GDM1 (cell line): ENCODE results near the gene PLD1.
"Not testable (repeated sequence)": the region's sequence is repeated elsewhere in the genome, so short reads cannot be mapped to it uniquely, and the experiment has no call there.

Source experiments
- DNase-seq: peaks from one replicate; lab custom pipeline; 2025; lab: John Stamatoyannopoulos, UW

Gene PLD1

DNA sequence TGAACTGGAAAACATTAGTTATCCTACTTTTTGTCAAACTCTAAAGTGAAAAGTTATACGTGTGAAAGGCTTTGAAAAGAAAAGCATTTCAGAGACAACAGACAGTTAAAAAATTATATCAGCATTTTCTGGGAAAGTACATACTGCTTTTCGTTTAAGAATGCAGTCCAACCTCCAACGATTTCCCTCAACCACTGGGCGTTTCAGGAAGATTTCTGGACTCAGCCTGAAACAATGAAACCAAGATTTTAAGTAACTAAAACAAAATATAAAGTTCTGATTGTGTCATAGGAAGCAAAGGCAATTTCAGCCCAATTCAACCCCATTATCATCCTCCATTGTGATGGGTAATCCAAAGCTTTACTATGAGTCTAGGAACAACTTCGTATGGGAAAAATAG is 110.7 kb downstream of the PLD1 start:
- DNase-seq = no peak

DNA sequence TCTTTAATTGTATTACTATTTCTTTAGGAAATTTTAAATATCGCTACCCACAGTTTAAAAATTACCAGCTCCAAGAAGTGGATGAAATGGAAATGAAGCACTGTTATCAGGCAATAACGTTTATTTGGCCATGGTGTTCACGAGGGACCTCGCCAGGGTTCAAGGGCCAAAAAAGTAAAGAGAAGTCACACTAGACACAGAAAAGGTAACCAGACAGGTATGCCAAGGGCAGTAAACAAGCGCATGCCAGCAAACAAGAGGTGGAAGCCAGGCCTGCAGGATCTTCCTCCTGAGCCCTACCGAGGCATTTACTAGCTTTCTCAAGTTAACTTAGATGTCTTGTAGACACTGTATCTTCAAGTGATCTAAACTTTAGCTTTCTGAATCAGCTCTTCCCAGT is 113.5 kb downstream of the PLD1 start:
- no peak for DNase-seq

DNA sequence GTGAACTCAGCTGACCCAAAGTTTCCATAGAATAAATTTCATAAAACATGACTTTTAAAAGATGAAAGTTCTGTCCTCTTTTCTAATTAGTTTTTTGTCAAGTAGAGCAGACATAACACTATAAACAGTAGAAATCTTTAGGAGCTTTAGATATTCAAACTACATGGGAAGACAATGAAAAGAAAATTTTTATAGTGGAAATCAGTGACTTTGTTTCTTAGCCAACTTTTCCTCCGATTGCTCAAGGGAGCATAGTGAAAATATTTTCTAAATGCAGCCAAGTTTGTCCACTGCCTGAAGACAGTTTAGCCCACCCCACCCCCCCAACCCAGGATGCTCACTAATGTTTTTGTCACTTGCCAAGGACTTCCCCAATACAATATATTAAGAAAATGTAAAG is 114.9 kb downstream of the PLD1 start:
- DNase-seq = no peak

DNA sequence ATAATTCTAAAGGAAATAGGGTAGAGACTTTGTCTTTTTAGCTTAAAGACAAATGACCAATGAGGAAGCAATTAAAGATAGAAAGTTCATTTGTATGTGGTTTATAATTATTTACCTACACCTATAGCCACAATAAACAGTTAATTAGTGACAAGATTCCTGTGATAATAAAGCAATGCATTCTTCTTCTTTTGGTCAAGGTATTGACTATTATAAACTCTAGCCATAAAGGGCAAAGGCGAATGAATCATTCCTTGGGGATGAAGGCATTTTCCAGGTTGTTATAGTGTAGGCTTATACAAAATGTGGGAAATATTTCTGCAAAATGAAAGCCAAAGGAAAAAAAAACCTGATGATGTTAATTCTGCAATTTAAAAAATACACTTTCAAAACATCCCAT is 115.4 kb downstream of the PLD1 start:
- DNase-seq = no peak

DNA sequence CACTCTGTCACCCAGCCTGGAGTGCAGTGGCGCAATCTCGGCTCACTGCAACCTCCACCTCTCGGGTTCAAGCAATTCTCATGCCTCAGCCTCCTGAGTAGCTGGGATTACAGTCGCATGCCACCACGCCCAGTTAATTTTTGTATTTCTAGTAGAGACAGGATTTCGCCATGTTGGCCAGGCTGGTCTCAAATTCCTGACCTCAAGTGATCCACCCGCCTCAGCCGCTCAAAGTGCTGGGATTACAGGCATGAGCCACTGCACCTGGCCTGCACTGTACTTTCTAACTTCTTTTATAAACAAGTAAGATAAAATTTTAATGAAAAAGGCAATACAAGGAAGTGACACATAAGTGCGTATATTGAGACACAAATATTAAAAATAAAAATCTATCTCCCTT is 117.7 kb downstream of the PLD1 start:
- DNase-seq = not testable (repeated sequence)

DNA sequence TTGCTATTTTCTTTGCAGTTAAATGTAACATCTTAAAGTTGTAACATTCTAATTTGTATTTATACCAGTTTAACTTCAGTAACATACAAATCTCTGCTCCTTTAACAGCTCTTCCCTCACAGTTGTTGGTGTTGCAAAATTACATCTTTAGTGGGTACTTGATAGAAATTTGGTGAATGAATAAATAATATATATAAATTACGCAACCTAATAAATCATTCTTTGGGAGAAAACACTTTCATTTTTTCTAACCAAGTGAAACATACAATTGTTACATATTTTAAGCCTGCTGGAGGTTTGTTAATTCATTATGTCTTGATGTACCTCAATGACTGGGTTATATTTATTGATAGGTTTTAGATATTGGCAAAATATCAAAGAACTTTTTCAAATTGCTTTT is 118.8 kb downstream of the PLD1 start:
- DNase-seq = no peak

DNA sequence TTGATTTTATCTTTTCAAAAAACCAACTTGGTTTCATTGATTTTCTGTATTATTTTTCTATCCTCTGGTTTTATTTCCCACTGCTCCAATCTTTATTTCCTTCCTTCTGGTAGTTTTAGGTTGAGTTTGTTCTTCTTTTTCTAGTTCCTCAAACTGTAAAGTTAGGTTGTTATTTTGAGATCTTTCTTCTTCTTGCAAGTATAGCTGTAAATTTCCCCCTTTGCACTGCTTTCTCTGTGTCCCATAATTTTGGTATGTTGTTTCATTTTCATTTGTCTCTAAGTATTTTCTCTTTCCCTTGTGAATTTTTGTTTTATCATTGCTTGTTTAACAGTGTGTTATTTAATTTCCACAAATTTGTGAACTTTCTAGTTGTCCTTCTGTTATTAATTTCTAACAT is 120.0 kb downstream of the PLD1 start:
- DNase-seq = no peak

DNA sequence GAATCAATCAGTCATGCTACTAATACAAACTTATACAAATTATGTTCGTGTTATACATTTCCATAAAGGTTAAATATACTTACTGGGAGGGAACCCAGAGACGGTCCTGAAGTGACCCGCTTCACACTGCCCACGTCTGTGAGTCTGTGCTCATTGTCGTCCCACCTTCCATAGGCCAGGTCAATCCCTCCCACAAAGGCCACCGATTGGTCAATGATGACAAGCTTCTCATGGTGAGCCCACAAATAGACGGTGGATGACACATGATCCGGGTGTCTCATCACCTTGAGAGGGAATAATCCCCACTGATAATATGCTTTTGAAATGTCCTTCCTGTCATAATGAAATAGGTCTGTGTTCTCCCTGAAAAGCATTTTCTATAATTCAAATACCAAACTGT is 121.7 kb downstream of the PLD1 start:
- no peak for DNase-seq

DNA sequence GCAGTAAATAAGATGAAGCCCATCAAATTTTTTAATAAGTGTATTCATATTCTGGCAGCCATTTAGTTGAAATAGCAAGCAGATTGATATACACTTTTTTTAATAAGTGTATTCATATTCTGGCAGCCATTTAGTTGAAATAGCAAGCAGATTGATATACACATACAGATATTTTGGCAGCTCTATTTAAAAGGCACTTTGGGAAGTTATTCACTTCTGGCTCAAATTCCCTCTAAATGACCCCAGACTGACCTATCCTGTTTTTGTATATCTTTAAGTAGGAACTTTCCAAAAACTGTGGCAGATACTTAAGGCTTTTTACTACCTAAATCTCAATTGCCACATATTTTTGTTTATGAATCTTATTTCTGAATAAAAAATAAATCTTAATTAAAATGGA is 122.3 kb downstream of the PLD1 start:
- no peak for DNase-seq

DNA sequence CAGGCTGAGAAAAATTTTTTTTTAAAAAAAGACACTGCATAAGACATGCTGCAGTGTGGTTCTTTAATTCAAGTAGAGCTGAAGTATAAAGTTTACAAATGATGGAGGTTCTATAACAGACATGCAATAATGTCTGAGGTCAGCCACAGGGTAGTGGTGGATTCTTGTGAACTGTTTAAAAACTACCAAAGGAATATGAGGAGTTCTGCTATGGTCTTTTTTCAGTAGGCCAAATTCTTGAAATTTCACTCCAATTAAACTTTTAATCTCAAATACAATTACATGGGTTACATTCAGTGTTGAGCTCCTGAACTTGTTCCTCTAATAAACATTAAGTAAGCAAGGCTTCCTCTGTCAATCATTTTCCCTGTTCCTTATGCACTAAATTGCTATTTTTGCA is 122.7 kb downstream of the PLD1 start:
- DNase-seq = no peak

DNA sequence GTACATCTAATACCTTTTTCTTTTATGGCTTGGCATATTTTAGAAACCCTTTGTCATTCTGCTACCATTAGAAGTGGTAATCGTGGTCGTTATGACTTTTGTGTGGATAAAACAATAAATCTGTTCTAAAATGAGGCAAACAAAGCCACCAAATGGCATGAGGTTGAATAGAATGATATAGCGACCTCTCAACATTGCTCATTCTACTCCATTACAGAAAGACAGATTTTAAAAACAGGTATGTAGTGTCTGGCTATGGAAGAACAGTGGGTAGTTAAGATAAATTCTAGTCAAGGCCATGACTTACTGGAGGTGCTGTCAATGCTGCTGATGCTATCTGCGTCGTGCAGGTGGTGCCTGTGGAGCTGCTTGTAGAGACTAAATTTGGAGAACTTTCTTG is 123.2 kb downstream of the PLD1 start:
- no peak for DNase-seq

DNA sequence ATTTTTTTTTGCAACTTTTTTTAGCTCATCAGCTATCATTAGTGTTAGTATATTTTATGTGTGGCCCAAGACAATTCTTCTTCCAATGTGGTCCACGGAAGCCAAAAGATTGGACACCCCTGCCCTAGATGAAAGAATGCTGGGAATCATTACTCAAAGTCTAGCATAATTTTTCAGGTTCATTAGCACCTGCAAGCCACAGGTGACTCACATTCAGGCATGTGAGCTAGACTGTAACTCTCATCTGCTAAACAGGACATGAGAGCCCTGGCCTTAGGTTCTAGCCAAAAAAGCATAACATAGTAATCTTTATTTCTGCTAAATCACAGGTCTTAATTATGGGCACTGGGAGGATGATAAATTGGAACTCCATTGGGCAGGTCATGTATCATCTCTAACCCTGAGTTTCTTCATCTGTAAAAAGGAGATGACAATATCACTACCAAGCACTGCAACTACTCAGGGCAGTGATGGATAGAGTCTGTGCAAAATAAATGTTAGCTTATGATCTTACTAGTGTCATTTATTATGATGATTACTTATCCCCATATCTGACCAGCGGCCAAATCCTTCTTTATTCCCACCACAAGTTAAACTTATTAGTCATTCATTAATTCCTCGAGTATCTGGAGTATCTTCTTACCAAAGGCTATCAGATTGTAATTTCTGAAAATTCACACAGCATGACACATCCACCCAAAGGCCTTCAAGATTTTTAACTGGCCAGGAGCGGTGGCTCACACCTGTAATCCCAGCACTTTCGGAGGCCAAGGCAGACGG is 125.0 kb downstream of the PLD1 start:
- no peak for DNase-seq

DNA sequence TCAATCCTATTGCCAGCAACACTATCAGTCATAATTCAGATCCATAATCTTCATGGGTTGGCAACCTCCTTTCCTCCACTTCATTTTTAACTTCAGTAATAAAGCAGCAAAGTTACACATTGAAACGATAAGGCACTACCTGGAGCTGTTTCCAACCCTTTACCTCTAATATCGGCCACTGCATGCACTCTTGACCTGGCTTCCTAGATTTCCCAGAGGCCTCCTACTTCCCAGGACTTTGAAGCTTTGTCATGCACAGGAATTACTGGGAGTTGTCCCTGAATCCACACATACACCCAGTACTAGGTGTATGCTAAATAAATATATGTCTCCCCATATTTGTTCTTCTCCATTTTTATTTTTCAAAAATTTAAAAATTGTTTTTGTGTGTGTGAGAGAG is 126.1 kb downstream of the PLD1 start:
- no peak for DNase-seq

DNA sequence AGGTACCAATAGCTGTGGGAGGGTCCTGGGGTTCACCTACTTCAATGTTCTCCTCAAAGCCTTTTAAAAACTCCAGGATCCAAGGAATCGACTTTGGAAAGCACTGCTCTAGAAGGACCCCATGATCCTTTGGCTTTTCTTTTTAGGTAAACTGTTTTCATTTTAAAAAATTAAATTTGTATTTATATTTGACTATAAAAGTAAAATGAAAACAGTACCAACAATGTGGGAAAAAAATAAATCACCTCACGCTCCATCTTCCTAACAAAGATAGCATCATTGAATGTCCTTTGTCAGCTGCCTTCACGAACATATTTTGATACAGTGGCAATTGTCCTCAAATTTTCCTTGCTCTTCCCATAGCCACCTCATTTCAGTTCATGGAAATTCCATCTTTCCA is 127.5 kb downstream of the PLD1 start:
- DNase-seq = no peak

DNA sequence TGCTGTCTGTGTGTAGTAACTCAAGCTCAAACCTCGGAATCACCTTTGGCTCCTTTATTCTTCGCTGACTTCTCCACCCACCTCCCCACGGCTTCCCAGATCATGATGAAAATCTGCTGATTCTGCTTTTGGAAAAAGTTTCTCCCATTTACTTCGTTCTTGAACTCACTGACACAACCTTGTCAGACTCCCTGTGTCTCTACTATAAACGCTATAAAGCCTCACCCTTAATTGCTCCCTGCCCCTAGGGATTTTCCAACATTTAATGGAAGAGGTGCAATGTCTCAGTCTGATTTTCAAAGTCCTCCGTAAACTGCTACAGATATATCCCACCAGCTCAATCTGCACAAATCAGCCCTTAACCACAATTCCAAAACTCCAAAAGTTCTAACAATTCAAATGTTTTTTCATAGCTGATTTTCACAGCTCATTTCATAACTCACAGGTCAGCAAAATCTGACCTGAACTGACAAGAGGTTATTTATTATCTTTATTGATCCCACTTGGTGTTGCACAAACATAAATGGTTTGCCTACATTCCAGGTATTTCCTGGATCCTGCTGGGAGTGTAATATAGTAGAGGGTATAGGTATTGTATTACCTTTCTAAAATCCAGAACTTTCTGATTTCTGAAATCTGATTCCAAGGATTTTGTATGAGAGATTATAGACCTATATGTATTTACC is 129.4 kb downstream of the PLD1 start:
- DNase-seq = no peak

DNA sequence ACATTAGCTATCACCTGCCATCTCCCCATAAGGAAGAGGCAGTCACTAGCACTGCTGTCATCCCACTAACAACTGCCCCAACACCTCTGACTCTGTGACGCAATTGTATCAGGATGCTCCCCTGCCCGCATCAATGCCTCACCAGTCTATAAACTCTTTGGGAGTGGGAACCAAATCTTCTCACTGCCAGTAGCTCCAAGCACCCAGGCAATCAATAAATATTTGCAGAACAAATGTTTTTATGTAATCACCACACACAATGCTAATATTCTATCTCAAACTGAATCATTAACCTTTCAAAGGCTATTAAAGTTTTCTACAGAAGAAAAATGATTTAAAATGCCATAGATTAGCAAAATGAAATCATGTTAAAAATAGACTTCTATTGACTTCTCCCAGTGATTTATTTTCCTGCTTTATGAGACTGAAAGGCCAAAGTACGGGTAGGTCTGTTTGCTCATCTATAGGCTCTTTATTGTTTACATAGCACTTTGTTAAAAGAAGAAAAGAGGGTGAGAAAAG is 131.3 kb downstream of the PLD1 start:
- no peak for DNase-seq

DNA sequence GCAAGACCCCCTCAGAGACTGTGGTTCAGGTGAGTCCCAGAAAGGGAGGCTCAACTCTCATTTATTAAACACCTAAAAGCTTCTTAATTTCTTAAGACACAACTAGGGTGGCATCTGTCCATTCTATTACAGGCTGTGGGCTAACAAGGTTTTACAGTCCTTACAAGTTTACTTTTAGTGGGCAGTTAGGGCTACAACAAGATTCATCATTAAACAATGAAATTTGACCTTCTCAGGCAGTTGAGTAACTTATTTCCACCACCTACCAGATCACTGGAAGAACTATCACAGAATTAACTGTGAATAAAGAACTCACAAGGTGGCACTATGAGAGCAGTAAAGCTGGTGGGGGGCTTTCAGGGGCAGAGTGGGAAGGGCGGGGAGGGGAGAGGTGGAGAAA is 132.6 kb downstream of the PLD1 start:
- no peak for DNase-seq

DNA sequence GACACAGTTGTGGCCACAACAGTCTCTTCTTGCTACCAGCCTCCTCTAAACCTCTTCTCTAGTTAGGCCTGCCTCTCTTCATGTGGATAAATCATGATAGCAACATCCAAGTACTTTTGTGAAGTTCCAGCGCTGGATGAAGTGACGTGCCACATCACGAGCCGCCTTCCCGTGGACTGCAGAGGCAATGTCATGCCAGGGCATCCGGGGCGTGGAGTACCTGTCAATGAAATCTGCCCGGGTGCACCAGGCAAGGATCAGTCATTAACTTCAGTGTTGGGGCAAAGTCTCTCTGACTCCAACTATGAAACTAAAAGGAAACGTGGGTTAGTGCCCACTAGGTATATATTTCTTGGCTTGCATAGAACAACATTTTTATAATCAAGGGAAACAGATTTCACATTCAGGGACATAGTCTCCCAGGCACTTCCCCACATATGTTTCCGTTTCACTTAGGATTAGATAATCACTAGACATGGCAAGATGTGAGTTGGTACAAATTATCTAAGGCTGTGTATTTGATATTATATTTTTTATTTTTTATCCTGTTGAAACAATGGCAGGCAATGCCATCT is 133.6 kb downstream of the PLD1 start:
- no peak for DNase-seq

DNA sequence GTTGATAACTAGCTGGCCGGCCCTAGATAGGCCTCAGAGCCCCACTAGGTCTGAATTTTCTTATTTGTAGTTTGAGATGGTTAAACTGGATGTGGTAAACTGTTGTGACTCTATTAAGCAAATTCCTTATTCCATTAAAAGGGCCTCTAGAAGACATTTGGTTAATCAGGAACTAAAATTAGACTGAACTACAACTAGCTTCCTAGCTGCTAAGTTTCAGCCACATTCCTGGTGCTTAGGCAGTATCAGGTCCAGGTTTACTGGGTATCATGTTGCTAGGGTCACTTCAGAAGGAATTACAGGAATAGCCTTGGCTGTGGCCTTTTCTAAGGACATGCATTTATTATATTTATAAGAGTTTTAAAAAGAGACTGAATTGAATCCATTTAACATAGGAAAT is 136.3 kb downstream of the PLD1 start:
- DNase-seq = no peak

DNA sequence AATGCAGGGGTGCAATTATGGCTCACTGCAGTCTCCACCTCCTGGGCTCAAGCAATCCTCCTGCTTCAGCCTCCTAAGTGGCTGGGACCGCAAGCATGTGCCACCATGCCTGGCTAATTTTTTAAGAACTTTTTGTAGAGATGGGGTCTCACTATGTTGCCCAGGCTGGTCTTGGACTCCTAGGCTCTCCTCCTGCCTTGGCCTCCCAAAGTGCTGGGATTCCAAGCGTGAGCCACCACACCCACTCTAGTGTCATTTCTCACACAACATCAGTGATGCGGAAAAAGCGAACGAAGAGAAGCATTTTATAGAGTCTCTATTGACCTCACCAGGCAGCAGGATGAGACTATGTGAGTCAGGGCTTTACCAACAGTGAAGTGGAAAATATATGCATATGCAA is 137.7 kb downstream of the PLD1 start:
- no peak for DNase-seq

DNA sequence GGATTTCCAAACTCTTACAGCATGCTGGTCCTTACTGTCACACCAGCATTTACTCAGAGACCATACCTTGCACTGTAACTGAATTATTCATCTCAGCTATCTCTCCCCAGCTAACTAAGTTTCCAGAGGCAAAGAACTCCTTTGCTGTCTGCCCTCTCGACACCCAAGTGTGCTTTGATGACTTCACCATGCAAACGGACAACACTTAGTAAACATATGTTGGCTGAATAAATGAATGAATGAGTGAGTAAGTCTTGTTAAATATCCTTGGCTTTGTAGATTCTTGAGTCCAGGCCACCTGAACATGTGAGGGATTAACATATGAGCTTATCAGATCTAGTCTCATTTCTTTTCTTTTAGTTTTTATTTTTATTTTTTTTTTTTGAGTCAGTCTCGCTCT is 138.2 kb downstream of the PLD1 start:
- DNase-seq = no peak

DNA sequence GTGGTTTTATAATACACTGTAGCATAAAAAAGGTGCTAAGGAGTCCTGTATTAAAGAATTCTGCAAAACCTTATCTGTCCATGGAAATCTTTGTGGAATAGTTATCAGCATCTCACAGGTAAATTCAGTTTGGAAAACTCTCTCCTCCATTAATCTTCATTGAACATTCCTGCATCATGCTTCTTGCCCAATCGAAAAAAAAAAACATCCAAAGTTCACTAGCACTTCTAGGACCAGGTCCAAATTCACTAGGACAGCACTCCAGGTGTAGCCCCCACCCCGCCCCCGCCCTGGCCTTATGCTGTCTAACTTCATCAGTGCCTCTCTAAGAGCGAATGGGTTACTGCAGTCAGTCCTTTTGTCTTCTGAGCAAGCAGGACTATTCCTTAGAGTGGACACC is 138.6 kb downstream of the PLD1 start:
- DNase-seq = no peak

DNA sequence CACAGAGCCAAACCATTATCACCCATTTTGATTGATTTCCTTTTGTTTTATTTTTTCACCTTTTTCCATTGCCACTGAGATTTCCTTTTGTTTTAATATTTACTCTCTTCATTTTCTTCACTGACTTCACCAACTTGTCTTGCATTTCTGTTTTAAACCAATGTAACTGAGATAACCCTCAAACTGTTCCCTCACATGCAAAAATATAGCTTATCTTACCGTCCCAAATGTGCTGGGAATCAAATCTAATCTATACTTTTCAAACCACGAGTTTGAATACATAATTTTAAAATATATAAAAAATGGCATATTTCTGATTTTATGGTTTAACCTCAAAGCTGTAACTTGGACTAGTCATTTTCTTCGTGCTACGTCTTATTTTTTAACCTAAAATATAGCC is 143.8 kb downstream of the PLD1 start:
- no peak for DNase-seq
